H9 (cell line): ENCODE data around the gene ANKRD42. TPM values are rescaled to one million over a fixed set of nuclear protein-coding genes. Genes with fewer than 3 reads are reported as not detected.

Experiments
- DNase-seq: peaks from one replicate; pipeline ENCODE4 v3.0.0-alpha.2; 2017
- H2AFZ ChIP-seq: one replicate; pipeline ENCODE4 v1.6.1; 2013; ENCODE audit warnings: mild to moderate bottlenecking, low read length, control low read depth, moderate library complexity
- H2AK5ac ChIP-seq: 2 replicates; pipeline ENCODE4 v1.6.1; 2013; ENCODE audit warnings: low read length, control low read depth, mixed read lengths; ENCODE audit not compliant: insufficient read length
- H2BK120ac ChIP-seq: one replicate; pipeline ENCODE4 v1.6.1; 2013; ENCODE audit warnings: low read depth, mild to moderate bottlenecking, low read length, control low read depth, inconsistent platforms; ENCODE audit not compliant: poor library complexity, severe bottlenecking
- H2BK12ac ChIP-seq: 2 replicates; pipeline ENCODE4 v1.6.1; 2013; ENCODE audit warnings: low read length, control low read depth, mixed read lengths, low read depth; ENCODE audit not compliant: insufficient read length
- H2BK15ac ChIP-seq: 2 replicates; pipeline ENCODE4 v1.6.1; 2013; ENCODE audit warnings: low read depth, low read length, control low read depth
- H2BK20ac ChIP-seq: one replicate; pipeline ENCODE4 v1.6.1; 2013; ENCODE audit warnings: low read depth, mild to moderate bottlenecking, low read length, control low read depth, inconsistent platforms; ENCODE audit not compliant: poor library complexity, severe bottlenecking
- H2BK5ac ChIP-seq: 2 replicates; pipeline ENCODE4 v1.6.1; 2013; ENCODE audit warnings: low read length, control low read depth, mixed read lengths; ENCODE audit not compliant: insufficient read length
- H3K14ac ChIP-seq: 2 replicates; pipeline ENCODE4 v1.6.1; 2013; ENCODE audit warnings: low read length, control low read depth; ENCODE audit not compliant: insufficient read depth
- H3K18ac ChIP-seq: 2 replicates; pipeline ENCODE4 v1.6.1; 2013; ENCODE audit warnings: low read depth, mild to moderate bottlenecking, mixed read lengths, low read length, control low read depth; ENCODE audit not compliant: insufficient read length
- H3K23ac ChIP-seq: 2 replicates; pipeline ENCODE4 v1.6.1; 2013; ENCODE audit warnings: low read length, control low read depth, mixed read lengths, low read depth; ENCODE audit not compliant: insufficient read length
- H3K23me2 ChIP-seq: 2 replicates; pipeline ENCODE4 v1.6.1; 2013; ENCODE audit warnings: low read depth, mild to moderate bottlenecking, mixed read lengths, low read length, control low read depth; ENCODE audit not compliant: insufficient read length, poor library complexity, severe bottlenecking
- H3K27ac ChIP-seq: 2 replicates; pipeline ENCODE4 v1.5.1; 2013; ENCODE audit warnings: low read length, control low read depth, mixed read lengths, low read depth; ENCODE audit not compliant: insufficient read length
- H3K27me3 ChIP-seq: 2 replicates; pipeline ENCODE4 v1.6.1; 2013; ENCODE audit warnings: low read length, control low read depth, inconsistent platforms; ENCODE audit not compliant: insufficient read depth
- H3K4ac ChIP-seq: 2 replicates; pipeline ENCODE4 v1.6.1; 2013; ENCODE audit warnings: low read depth, mild to moderate bottlenecking, control low read depth, inconsistent platforms, low read length, moderate library complexity
- H3K4me1 ChIP-seq: 2 replicates; pipeline ENCODE4 v1.6.1; 2013; ENCODE audit warnings: low read length, control low read depth, inconsistent platforms; ENCODE audit not compliant: insufficient read depth
- H3K4me2 ChIP-seq: 2 replicates; pipeline ENCODE4 v1.6.1; 2013; ENCODE audit warnings: low read length, control low read depth, mixed read lengths; ENCODE audit not compliant: insufficient read length, insufficient read depth
- H3K56ac ChIP-seq: 2 replicates; pipeline ENCODE4 v1.6.1; 2013; ENCODE audit warnings: low read depth, mild to moderate bottlenecking, mixed read lengths, low read length, control low read depth; ENCODE audit not compliant: insufficient read length
- H3K79me1 ChIP-seq: 2 replicates; pipeline ENCODE4 v1.6.1; 2013; ENCODE audit warnings: low read depth, mild to moderate bottlenecking, moderate library complexity, low read length, control low read depth, inconsistent platforms; ENCODE audit not compliant: insufficient read depth, poor library complexity, severe bottlenecking
- H3K79me2 ChIP-seq: 2 replicates; pipeline ENCODE4 v1.6.1; 2013; ENCODE audit warnings: low read length, control low read depth, inconsistent platforms; ENCODE audit not compliant: insufficient read depth
- H3K9ac ChIP-seq: 2 replicates; pipeline ENCODE4 v1.6.1; 2013; ENCODE audit warnings: low read length, control low read depth, mixed read lengths; ENCODE audit not compliant: insufficient read length; ENCODE audit errors: extremely low read depth
- H3K9me3 ChIP-seq: one replicate; pipeline ENCODE4 v1.6.1; 2013; ENCODE audit warnings: low read depth, low read length, inconsistent platforms; ENCODE audit not compliant: control insufficient read depth
- H3T11ph ChIP-seq: one replicate; pipeline ENCODE4 v1.6.1; 2013; ENCODE audit warnings: mild to moderate bottlenecking, low read length, control low read depth, inconsistent platforms
- H4K20me1 ChIP-seq: one replicate; pipeline ENCODE4 v1.6.1; 2013; ENCODE audit not compliant: control insufficient read depth, insufficient read length, insufficient read depth
- H4K5ac ChIP-seq: 2 replicates; pipeline ENCODE4 v1.6.1; 2013; ENCODE audit warnings: low read depth, mild to moderate bottlenecking, mixed read lengths, low read length, control low read depth; ENCODE audit not compliant: insufficient read length
- H4K8ac ChIP-seq: replicated peaks from 2 replicates; pipeline ENCODE4 v1.6.1; 2013; ENCODE audit warnings: low read length, control low read depth, mixed read lengths, low read depth; ENCODE audit not compliant: insufficient read length
- H4K91ac ChIP-seq: 2 replicates; pipeline ENCODE4 v1.6.1; 2013; ENCODE audit warnings: low read depth, mild to moderate bottlenecking, moderate library complexity, mixed read lengths, low read length, control low read depth; ENCODE audit not compliant: insufficient read length
- H3K27ac Mint-ChIP-seq, 3 experiments: 2 replicates in 2 of 3; 3 replicates in 1 of 3; pipeline ENCODE4 v1.8.0; 2020 to 2021; ENCODE audit warnings: mixed read lengths in 3 of 3, mild to moderate bottlenecking in 1 of 3, moderate library complexity in 1 of 3
- H3K27me3 Mint-ChIP-seq: 2 replicates; pipeline ENCODE4 v1.8.0; 2021; ENCODE audit warnings: low read depth, mild to moderate bottlenecking, moderate library complexity, mixed read lengths
- H3K36me3 Mint-ChIP-seq, 3 experiments: 2 replicates in 2 of 3; 3 replicates in 1 of 3; pipeline ENCODE4 v1.8.0; 2020 to 2021; ENCODE audit warnings: low read depth in 3 of 3, mixed read lengths in 3 of 3; ENCODE audit not compliant: insufficient read depth in 1 of 3
- H3K4me1 Mint-ChIP-seq, 2 experiments: 2 replicates each; pipeline ENCODE4 v1.8.0; 2020; ENCODE audit warnings: mixed read lengths in 2 of 2
- H3K4me3 Mint-ChIP-seq, 2 experiments: 2 replicates in 1 of 2; 3 replicates in 1 of 2; pipeline ENCODE4 v1.8.0; 2020 to 2021; ENCODE audit warnings: mild to moderate bottlenecking in 2 of 2, mixed read lengths in 2 of 2, moderate library complexity in 1 of 2
- H3K9me3 Mint-ChIP-seq, 2 experiments: 2 replicates in 1 of 2; 3 replicates in 1 of 2; pipeline ENCODE4 v1.8.0; 2020; ENCODE audit warnings: mild to moderate bottlenecking in 2 of 2, mixed read lengths in 2 of 2, moderate library complexity in 1 of 2
- CTCF ChIP-seq: fragments of 200-600 bp; sonication (generic); conservative IDR thresholded peaks from 3 replicates; pipeline ENCODE4 v1.8.0; 2021; ENCODE audit warnings: antibody characterized with exemption, mild to moderate bottlenecking
- WGBS: extraction: QIAGEN DNeasy Blood & Tissue Kit; methylation state at CpG from one replicate; pipeline ENCODE4 v1.1.7; 2013; ENCODE audit warnings: missing lambda C conversion rate, low lambda C conversion rate, mixed read lengths; ENCODE audit not compliant: insufficient read length; ENCODE audit errors: extremely low coverage; 5-methylcytosine and 5-hydroxymethylcytosine counted together
- total RNA-seq: library from RNA; stranded (reverse); gene quantifications from 2 replicates; pipeline ENCODE4 v1.2.1, GENCODE V29; 2021

ANKRD42 gene
- total RNA-seq, 1 experiment from 2014 or later, result 4.9 TPM

DNA sequence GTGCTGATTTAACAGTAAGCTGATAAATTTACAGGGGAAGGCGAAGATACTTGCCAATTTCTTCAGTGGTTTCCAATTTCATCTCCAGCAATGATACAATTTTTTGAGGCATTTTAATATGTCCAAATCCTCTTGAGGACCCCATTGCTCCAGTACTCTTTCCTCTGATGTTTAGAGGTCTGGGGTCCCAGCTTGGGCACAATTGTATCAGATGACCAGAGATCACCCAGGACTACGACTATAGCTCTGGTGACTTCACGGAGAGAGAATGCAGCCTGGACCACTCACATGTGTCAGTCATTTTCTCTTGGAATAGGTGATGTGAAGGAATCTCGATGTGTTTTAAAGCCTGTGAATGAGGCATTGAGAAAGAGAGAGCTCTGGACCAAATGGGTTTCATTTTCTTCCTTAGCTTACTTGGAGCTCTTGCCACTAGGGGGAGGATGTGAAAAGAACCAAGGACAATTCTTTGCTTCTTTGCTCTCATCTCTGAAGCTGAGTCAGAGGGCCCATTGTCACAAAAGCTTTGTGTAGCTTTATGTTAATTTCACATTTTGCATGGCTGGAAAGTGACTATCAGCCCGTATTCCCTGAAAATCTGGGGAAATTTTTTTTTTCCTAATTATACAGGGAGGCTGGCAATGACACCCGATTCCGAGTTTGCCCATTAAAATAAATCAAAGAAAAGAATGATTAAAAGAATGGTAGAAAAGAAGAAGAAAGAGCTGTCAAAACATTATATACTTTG lies 99.4 kb downstream of the ANKRD42 start:
- H3K4me1 Mint-ChIP-seq, result peaks cover 16% of the 10 kb centered on the region in 2 experiments
- no peak overlapping the region for H3K27ac ChIP-seq
- H2AFZ ChIP-seq, result peak overlapping the region; percentile 97
- no peak overlapping the region for H4K8ac ChIP-seq
- no peaks in the 10 kb centered on the region; a peak in 1 of 7 replicates for H3K36me3 Mint-ChIP-seq
- no peak overlapping the region for H2BK120ac ChIP-seq
- H3K9me3 ChIP-seq, result no peaks in the 10 kb centered on the region
- 0 out of 2 replicates have a peak, but pooled peaks cover 2% of the 10 kb centered on the region for H3K4me1 ChIP-seq
- H3K23me2 ChIP-seq, result no peaks in the 10 kb centered on the region
- no peak overlapping the region for H4K5ac ChIP-seq
- peak overlapping the region; percentile 24 for H3K4me2 ChIP-seq
- H4K91ac ChIP-seq, result no peak overlapping the region
- DNase-seq, result peak; percentile 43
- H3K27me3 Mint-ChIP-seq, result no peaks in the 10 kb centered on the region; the same call in 1 of the 2 replicates
- no peaks in the 10 kb centered on the region for H3K27me3 ChIP-seq
- no peak overlapping the region for H2BK5ac ChIP-seq
- H3K27ac Mint-ChIP-seq, result no peak overlapping the region
- no peak overlapping the region for H3T11ph ChIP-seq
- WGBS, result no CpG with 5 or more reads among the region's 7 CpGs
- no peak overlapping the region for H3K14ac ChIP-seq
- H3K9me3 Mint-ChIP-seq, result no peaks in the 10 kb centered on the region
- H4K20me1 ChIP-seq, result no peaks in the 10 kb centered on the region
- peak; percentile 78 for TF ChIP-seq CTCF
- no peak overlapping the region for H3K9ac ChIP-seq
- H3K56ac ChIP-seq, result no peak overlapping the region
- H3K23ac ChIP-seq, result no peak overlapping the region
- no peaks in the 10 kb centered on the region for H3K79me2 ChIP-seq
- H3K18ac ChIP-seq, result no peak overlapping the region
- no peak overlapping the region for H2BK12ac ChIP-seq
- no peak overlapping the region for H2BK15ac ChIP-seq
- peak overlapping the region in 1 of 2 experiments; percentile 29; a peak in 1 of 5 replicates for H3K4me3 Mint-ChIP-seq
- no peak overlapping the region for H2BK20ac ChIP-seq
- no peak overlapping the region for H2AK5ac ChIP-seq
- H3K4ac ChIP-seq, result no peak overlapping the region
- H3K79me1 ChIP-seq, result no peaks in the 10 kb centered on the region
